Muscle of back (tissue), 11 donors: ENCODE results near the gene MEGF6. TPM values are rescaled to one million over a fixed set of nuclear protein-coding genes. Genes with fewer than 3 reads are reported as not detected.

Experiments
- DNase-seq, 3 donors: peaks; one replicate each; pipeline versions ENCODE4 v3.0.0 to v3.0.0-alpha.2; 2013
- polyA plus RNA-seq, 10 donors: library from polyadenylated mRNA; unstranded; fragments of 120-200 nt; gene quantifications; one replicate each; pipeline ENCODE4 v1.2.1, GENCODE V29; 2013; ENCODE audit not compliant: insufficient read length in 10 of 10

The MEGF6 gene
- polyA plus RNA-seq, 10 donors = 6.3 to 37.6 (median 9.5) TPM

GRCh38 chr1:3490046-3490745, 121.1 kb downstream of the MEGF6 start:
- no peak for DNase-seq

- DNase-seq = no peak
Measured at GRCh38 chr1:3488432-3488831, 122.9 kb downstream of the MEGF6 start.

- DNase-seq = no peak
Measured at GRCh38 chr1:3485016-3485415, 126.3 kb downstream of the MEGF6 start.

GRCh38 chr1:3483801-3484444, 127.4 kb downstream of the MEGF6 start:
- DNase-seq = no peak

DNA sequence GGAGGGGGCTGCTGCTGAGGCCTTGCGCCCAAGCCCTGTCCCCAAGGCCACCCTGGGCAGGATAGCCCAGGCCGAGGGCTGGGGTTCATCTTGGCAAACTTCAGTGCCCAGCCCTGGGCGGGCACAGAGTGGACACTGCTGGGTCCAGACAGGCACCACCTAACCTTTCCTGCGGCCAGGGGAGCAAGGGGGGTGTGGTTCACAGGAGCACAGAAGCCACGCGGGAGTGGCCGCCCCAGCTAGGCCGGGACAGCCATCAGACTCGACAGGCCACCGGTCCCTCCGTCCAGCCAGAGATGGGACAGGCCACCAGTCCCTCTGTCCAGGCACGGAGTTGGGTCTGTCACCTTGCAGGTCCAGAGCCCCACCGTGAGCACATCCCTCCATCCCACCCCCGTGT, 127.9 kb downstream of the MEGF6 start:
- no peak for DNase-seq

DNA sequence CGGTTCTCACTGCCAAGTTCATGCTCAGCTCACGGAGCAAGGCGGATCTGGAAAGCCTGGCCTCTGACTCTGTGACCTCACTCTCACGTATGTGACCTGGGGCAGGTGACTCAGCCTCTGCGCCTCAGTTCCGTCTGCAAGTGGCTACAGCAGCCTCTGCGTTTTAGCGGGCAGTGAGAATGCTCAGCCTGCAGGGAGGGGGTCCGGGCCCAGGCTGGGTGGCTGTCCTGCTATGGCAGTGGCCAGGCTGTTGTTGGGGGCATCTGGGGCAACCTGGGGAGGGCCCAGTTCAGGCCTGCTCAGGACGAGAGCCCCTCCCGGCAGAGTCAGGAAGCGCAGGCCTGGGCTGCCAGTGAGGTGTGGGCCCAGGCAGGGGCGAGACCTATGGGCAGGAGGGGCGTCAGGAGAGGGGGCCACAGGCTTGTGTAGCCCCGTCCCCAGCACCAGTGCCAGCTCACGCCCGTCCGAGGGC, 128.9 kb downstream of the MEGF6 start:
- DNase-seq = no peak

DNA sequence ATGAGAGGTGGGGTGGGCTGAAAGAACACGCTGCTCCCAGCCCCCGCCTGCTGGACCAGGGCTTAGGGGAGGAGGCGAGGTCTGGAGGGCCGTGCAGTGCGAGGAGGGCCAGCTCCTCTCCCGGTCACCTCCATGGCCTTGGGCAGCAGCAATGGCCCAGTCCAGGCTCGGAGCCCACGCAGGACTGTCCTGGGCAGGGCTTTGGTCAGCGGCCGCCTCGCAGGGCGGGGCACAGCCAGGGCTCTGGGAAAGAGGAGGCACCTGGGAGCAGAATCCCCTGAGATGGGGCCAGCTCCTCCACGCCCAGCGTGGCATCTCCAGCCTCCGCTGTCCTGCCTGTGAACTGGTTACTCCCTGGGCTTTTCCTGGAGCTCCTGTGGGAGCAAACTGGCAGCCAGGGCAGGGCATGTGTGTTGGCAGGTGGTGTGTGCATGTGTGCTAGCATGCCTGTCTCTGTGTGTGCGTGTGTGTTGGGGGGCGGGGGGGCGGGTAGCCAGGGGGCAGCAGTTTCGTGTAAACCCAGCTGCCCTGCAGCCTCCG, 129.4 kb downstream of the MEGF6 start:
- DNase-seq = no peak

GRCh38 chr1:3481046-3481445, 130.3 kb downstream of the MEGF6 start:
- DNase-seq = no peak

DNA sequence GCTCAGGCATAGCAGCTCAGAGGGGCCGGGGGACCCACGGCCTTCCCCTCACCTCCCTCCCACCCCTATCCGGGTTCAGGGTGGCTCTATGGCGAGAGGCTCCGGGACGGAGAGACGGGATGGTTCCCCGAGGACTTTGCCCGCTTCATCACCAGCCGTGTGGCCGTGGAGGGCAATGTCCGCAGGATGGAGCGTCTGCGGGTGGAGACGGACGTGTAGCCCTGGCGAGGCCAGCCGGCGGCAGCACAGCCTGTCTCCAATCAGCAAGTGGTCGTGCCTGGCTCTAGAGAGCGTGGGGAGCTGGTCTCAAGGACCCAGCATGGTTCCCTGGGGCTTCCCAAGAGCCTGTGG, 131.0 kb downstream of the MEGF6 start:
- DNase-seq = no peak

DNA sequence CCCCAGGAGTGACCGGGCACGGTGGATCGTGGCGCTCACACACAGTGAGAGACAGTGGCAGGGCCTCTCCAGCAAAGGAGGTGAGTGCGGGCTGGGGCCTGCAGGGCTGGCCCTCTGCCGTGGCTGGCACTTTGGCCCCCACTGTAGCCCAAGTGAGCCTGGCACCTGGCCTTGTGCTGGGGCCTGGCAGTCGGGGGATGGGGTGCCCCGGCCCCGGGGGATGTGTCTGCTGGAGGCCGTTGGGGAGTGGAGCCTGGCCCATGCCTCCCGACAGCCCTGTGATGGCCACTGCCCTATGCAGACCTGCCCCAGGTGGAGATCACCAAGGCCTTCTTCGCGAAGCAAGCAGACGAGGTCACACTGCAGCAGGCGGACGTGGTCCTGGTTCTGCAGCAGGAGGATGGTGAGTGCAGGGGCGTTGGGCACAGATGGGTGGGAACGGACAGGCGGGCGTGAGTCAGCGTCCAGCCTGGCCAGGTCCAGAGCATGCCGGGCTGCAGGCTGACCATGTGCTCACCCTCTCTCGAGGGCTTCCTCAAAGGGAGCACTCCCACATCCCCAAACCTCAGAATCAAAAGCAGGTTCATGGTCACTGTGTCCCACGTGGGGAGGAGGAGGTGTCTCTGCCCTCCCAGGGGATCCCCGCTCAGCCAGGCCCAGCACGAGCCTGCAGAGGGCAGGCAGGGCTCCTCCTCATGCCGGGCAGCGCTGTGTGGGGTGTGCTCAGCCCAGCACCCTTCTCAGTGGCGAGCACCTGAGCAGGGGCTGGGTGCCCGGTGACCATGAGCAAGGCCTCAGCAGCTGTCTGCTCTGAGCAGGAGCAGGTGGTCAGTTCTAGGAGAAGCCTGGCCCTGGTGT, 131.6 kb downstream of the MEGF6 start:
- DNase-seq = no peak

DNA sequence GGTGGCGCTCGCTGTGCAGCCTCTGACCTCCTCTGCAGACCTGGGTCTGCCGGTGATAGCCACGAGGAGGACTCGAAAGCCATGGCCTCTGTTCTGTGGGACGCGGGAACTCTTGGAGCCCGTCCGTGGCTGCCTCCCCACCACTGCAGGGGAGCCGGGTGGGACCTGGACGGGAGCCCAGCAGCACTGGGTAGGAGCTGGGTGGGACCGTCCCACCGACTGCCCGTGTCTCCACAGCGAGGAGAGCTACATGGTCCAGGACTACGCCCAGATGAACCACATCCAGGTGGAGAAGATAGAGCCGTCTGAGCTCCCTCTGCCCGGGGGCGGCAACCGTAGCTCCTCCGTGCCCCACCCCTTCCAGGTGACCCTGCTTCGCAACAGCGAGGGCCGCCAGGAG, 133.1 kb downstream of the MEGF6 start:
- DNase-seq = no peak

DNA sequence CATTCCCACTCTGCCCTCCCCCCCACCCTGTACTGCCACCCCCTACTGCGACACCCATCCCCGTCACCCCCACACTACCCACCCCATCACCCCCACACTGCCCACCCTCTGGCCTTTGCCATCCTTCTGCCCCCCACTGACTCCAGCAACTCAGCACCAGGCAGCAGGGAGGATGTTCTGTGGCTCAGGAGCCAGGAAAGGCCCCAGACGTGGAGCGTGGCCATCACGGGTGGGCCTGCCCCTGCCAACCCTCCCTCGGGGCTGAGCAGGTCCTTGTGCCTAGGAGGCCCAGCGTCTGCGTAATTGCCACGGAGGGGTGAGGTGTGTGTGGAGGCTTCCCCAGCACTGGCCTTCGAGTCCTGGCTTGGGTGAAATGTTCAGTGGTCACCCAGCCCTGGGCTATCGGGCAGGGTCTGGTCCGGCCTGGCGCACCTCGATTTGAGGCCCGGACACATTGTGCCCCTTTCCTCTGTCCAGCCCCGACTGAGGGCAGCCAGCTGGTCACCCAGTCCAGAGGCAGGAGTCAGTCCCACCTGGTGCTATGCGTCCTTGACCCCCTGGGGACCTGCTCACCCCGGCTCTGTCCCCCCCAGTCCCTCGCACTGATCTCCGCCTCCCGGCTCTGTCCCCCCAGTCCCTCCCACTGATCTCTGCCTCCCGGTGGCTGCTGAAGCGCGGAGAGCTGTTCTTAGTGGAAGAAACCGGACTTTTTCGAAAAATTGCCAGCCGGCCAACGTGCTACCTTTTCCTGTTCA, 133.9 kb downstream of the MEGF6 start:
- no peak for DNase-seq

DNA sequence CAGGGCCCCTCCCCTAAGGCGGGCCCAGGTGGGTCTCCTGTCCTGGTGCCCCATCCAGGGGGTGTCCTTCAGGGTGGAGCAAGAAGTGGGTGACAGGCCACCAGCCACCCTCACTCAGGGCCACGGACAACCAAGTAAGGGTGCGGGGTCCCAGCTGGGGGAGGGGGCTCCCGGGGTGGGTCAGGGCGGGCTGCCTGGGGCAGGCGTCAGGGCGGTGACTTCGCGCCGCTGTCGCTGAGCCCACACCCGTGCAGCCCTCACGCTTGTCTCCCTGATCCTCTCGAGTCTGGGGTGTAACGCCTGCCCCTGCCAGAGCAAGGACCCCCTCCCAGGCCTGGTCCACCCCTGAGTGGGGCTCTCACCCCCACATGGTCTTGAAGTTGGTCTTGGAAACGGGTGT, 134.6 kb downstream of the MEGF6 start:
- DNase-seq = no peak

DNA sequence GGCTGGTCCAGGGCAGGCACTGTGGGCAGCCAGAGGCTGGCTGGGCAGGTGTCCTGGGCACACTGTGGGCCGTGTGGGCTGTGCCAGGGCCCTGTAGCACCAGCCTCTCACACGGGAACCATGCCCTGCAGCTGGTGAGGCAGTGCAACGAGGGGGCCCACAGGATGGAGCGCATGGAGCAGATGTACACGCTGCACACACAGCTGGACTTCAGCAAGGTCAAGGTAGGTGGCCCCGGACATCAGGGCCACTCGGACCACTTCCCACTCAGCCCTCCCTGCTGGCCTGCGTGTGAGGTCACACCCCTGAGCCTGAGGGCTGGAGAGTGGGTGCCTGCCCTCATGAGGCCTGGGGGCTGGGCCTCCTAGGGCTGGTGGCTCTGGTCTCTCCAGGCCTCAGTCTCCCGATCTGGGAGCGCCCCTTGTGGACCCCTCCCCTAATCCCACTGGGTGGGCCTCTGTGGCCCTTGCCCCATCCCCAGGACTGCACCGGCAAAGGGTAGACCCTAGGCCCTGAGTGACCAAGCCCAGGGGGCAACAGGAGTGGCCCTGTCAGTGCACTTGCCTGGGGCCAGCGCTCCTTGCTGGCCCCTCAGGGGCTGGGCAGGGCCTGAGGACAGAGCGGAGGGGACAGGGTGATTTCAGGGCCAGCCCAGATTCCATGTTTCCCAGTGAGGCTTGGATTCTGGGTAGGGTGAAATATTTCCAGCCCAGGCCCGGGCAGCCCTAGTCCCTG, 135.3 kb downstream of the MEGF6 start:
- DNase-seq = no peak

DNA sequence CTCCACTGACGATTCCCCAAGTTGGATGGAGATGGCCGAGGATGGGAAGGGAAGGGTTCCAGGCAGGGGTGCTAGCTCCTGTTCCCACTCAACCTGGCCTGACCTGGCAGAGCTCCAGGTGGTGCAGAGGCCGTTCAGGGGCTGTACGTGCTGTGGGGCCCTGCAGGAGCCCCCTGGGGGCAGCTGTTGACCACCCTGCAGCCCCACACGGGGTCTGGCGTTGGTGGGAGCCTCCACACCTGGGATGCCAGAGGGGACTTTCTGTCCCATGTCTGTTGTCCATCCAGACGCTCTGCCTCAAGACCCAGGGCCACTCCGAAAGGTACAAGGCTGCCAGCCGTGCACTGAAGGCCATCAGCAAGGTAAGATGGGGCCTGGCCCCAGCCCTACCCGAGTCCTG, 136.9 kb downstream of the MEGF6 start:
- DNase-seq = no peak

- DNase-seq = no peak
Measured at GRCh38 chr1:3474016-3474415, 137.3 kb downstream of the MEGF6 start.

- peak in 1 of 3 donors; percentile 71 for DNase-seq
Measured at GRCh38 chr1:3473381-3473844, 137.9 kb downstream of the MEGF6 start.

GRCh38 chr1:3472906-3473305, 138.4 kb downstream of the MEGF6 start:
- no peak for DNase-seq

DNA sequence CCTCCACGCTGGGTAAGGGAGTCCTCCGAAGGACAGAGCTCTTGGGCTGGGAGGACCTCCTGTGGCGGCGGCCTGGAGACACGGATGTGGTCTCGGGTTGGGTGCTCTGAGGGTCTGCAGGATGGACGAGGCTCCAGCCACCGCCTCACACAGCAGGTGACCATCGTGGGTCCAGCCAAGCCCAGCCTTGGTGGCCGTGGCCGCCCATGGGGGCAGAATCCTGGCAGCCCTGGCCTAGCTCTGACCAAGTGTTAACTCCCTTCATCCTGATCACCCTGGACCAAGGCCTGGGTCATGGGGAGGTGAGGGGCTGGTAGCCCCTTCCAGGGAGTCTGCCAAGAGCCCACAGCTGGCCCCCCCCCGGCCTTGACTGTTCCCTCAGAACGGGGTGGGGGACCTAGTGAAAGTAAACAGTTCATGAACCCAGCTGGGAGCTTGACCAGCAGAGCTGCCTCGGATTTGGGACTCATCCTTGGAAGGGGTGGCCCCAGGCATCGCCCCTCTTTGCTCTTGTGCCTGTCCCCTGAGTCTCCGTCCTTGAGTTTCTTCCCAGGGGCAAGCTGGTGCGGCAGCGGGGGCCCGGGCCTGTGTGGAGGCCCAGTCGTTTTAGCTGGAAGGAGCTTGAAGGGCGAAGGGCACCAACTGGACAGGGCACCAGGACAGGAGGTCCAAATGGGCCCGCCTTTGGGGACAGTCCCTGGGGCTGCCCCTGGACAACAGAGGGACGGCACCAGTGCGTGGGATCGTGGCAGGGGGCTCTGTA, 139.0 kb downstream of the MEGF6 start:
- DNase-seq = no peak
